HepG2 (cell line): ENCODE data around the gene GSDMA. TPM values are rescaled to one million over a fixed set of nuclear protein-coding genes. Genes with fewer than 3 reads are reported as not detected.

Experiments
- ATAC-seq: fragments of 200-7000 bp; cut with Tn5 transposase; 3 replicates; pipeline ENCODE4 v1.9.1; 2020; ENCODE audit warnings: mild to moderate bottlenecking, moderate library complexity
- BruUV-seq: library from RNA; stranded (reverse); fragments of 400-500 nt; replicated peaks from 2 replicates; lab custom pipeline; 2021; lab: Mats Ljungman, UMichigan
- CTCF ChIA-PET: fragments of 300-600 bp; formaldehyde crosslinking; extraction: SDS; loops from one replicate; lab custom pipeline; 2021; ENCODE audit warnings: low total read pairs, inconsistent platforms, low intra/inter-chr PET ratio; lab: Yijun Ruan, JAX
- POLR2A ChIA-PET: fragments of 350-600 bp; sonication (Branson Sonifier 250); formaldehyde crosslinking; loops from one replicate; lab custom pipeline; 2020; ENCODE audit warnings: antibody characterized with exemption, inconsistent platforms; lab: Yijun Ruan, JAX
- DNase-seq: peaks from one replicate; pipeline ENCODE4 v3.0.0-alpha.2; 2015; ENCODE audit warnings: low spot score
- FAIRE-seq: peaks from 3 replicates; lab custom pipeline; 2011; peaks lifted over from hg19 to GRCh38; lab: Jason Lieb, UNC
- H2AFZ ChIP-seq: one replicate; pipeline ENCODE4 v1.6.1; 2011; ENCODE audit warnings: low read length, inconsistent platforms
- H3K27ac ChIP-seq: fragments of 300-600 bp; 3 replicates; pipeline ENCODE4 v1.8.0; 2011; ENCODE audit warnings: mixed run types, mild to moderate bottlenecking, mixed read lengths, low read length, inconsistent platforms; ENCODE audit not compliant: insufficient read depth; ENCODE audit errors: extremely low read length
- H3K27me3 ChIP-seq, 2 experiments: fragments of 200-600 bp in 1 of 2; 2 replicates in 1 of 2; 3 replicates in 1 of 2; pipeline versions ENCODE4 v1.6.0 to v1.8.0; 2011; ENCODE audit warnings: low read length in 2 of 2, mild to moderate bottlenecking in 2 of 2, moderate library complexity in 2 of 2, inconsistent platforms in 1 of 2; ENCODE audit not compliant: insufficient read depth in 2 of 2, control insufficient read depth in 1 of 2
- H3K36me3 ChIP-seq, 2 experiments: fragments of 200-600 bp in 1 of 2; replicated peaks in 1 of 2; 2 replicates in 1 of 2; 3 replicates in 1 of 2; pipeline versions ENCODE4 v1.5.1 to v1.8.0; 2011; ENCODE audit warnings: low read length in 2 of 2, inconsistent platforms in 1 of 2; ENCODE audit not compliant: insufficient read depth in 2 of 2, control insufficient read depth in 1 of 2
- H3K4me1 ChIP-seq: 2 replicates; pipeline ENCODE4 v1.5.1; 2012; ENCODE audit warnings: low read length, inconsistent platforms; ENCODE audit not compliant: insufficient read depth
- H3K4me2 ChIP-seq: 2 replicates; pipeline ENCODE4 v1.6.0; 2011; ENCODE audit warnings: low read depth, low read length, inconsistent platforms
- H3K4me3 ChIP-seq, 3 experiments: fragments of 200-600 bp in 1 of 3; sonication (generic), shearing (Covaris generic) in 1 of 3; replicated peaks in 1 of 3; 2 replicates each; pipeline ENCODE4 v1.5.1; 2011 to 2016; ENCODE audit warnings: low read length in 3 of 3, inconsistent platforms in 2 of 3, low read depth in 2 of 3, mild to moderate bottlenecking in 2 of 3, control low read depth in 1 of 3, mixed read lengths in 1 of 3; ENCODE audit not compliant: insufficient read depth in 1 of 3
- H3K79me2 ChIP-seq: one replicate; pipeline ENCODE4 v1.6.1; 2011; ENCODE audit warnings: low read length, inconsistent platforms; ENCODE audit not compliant: insufficient read depth
- H3K9ac ChIP-seq: 2 replicates; pipeline ENCODE4 v1.6.0; 2011; ENCODE audit warnings: mild to moderate bottlenecking, low read depth, low read length, inconsistent platforms; ENCODE audit not compliant: insufficient read depth
- H3K9me3 ChIP-seq: 2 replicates; pipeline ENCODE4 v1.5.1; 2012; ENCODE audit warnings: mild to moderate bottlenecking, low read length
- H4K20me1 ChIP-seq: 2 replicates; pipeline ENCODE4 v1.6.0; 2011; ENCODE audit warnings: inconsistent platforms, mild to moderate bottlenecking, low read length, moderate library complexity; ENCODE audit not compliant: insufficient read depth
- AGO2 ChIP-seq: fragments of 200-400 bp; formaldehyde crosslinking; optimal IDR thresholded peaks from 2 replicates; pipeline ENCODE3; 2017; ENCODE audit warnings: mild to moderate bottlenecking, low read depth, low read length, moderate library complexity
- HNRNPLL ChIP-seq: fragments of 200-400 bp; formaldehyde crosslinking; IDR thresholded peaks from 2 replicates; pipeline ENCODE4 v1.6.1; 2017; ENCODE audit warnings: mild to moderate bottlenecking, low read depth, low read length; ENCODE audit not compliant: poor library complexity, severe bottlenecking
- HOXD1 ChIP-seq: sonication (generic); formaldehyde crosslinking; IDR thresholded peaks from 2 replicates; pipeline ENCODE4 v1.5.0; 2020; ENCODE audit warnings: missing genetic modification reagents
- RARA ChIP-seq: IDR thresholded peaks from 2 replicates; pipeline ENCODE4 v1.6.1; 2016; ENCODE audit warnings: missing genetic modification reagents, missing compliant biosample characterization
- ZNF891 ChIP-seq: sonication (generic); formaldehyde crosslinking; IDR thresholded peaks from 2 replicates; pipeline ENCODE4 v1.5.0; 2020; ENCODE audit warnings: mild to moderate bottlenecking, missing genetic modification reagents
- WGBS: methylation state at CpG from one replicate; pipeline ENCODE4 v1.1.6; 2017; ENCODE audit warnings: low lambda C conversion rate; 5-methylcytosine and 5-hydroxymethylcytosine counted together
- in situ Hi-C: cut with HindIII; loops from 2 replicates; pipeline ENCODE4 v1.10.0; 2017; ENCODE audit warnings: low pct_unique_long_range_greater_than_20kb; ENCODE audit not compliant: extremely low pct_ligation_motif_present
- intact Hi-C: fragments of 100-400 bp; cut with micrococcal nuclease; formaldehyde crosslinking; loops from one replicate; pipeline ENCODE4 v1.10.0; 2022; ENCODE audit not compliant: unreplicated experiment
- polyA plus RNA-seq, 8 experiments: library from polyadenylated mRNA; depleted of rRNA in 3 of 8; stranded (reverse) in 7 of 8; unstranded in 1 of 8; fragments of >200 nt; fragmentation: Illumina TruSeq in 4 of 8; extraction: Trizol in 4 of 8; gene quantifications; 2 replicates each; pipeline versions ENCODE4 v1.2.1 to v1.2.3, GENCODE V29; 2011 to 2016; ENCODE audit warnings: low read depth in 4 of 8, missing spikeins in 1 of 8, mixed read lengths in 1 of 8; ENCODE audit not compliant: insufficient read depth in 1 of 8
- total RNA-seq, 5 experiments: library from RNA; depleted of rRNA; stranded (reverse); fragments of >200 nt; fragmentation: Illumina TruSeq; extraction: Trizol; gene quantifications; 2 replicates each; pipeline ENCODE4 v1.2.3, GENCODE V29; 2016; ENCODE audit warnings: low read depth in 1 of 5

GSDMA gene
- total and polyA plus RNA-seq, 2 of the 13 experiments (the other 11 are each of a cell fraction or from before 2014, with no cell fraction given) = not detected

DNA sequence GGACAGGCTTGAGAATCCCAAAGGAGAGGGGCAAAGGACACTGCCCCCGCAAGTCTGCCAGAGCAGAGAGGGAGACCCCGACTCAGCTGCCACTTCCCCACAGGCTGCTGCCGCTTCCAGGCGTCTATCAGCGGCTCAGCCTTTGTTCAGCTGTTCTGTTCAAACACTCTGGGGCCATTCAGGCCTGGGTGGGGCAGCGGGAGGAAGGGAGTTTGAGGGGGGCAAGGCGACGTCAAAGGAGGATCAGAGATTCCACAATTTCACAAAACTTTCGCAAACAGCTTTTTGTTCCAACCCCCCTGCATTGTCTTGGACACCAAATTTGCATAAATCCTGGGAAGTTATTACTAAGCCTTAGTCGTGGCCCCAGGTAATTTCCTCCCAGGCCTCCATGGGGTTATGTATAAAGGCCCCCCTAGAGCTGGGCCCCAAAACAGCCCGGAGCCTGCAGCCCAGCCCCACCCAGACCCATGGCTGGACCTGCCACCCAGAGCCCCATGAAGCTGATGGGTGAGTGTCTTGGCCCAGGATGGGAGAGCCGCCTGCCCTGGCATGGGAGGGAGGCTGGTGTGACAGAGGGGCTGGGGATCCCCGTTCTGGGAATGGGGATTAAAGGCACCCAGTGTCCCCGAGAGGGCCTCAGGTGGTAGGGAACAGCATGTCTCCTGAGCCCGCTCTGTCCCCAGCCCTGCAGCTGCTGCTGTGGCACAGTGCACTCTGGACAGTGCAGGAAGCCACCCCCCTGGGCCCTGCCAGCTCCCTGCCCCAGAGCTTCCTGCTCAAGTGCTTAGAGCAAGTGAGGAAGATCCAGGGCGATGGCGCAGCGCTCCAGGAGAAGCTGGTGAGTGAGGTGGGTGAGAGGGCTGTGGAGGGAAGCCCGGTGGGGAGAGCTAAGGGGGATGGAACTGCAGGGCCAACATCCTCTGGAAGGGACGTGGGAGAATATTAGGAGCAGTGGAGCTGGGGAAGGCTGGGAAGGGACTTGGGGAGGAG lies 52.5 kb downstream of the GSDMA start, which contains the start of gene CSF3 (continued):
- no peak for TF ChIP-seq HOXD1 (CRISPR knock-in tag)
- TF ChIP-seq ZNF891 (CRISPR knock-in tag) = no peak; the same call in 1 of the 2 replicates
- peak; percentile 28; the same call in 1 of the 2 replicates for TF ChIP-seq RARA (CRISPR knock-in tag)

DNA sequence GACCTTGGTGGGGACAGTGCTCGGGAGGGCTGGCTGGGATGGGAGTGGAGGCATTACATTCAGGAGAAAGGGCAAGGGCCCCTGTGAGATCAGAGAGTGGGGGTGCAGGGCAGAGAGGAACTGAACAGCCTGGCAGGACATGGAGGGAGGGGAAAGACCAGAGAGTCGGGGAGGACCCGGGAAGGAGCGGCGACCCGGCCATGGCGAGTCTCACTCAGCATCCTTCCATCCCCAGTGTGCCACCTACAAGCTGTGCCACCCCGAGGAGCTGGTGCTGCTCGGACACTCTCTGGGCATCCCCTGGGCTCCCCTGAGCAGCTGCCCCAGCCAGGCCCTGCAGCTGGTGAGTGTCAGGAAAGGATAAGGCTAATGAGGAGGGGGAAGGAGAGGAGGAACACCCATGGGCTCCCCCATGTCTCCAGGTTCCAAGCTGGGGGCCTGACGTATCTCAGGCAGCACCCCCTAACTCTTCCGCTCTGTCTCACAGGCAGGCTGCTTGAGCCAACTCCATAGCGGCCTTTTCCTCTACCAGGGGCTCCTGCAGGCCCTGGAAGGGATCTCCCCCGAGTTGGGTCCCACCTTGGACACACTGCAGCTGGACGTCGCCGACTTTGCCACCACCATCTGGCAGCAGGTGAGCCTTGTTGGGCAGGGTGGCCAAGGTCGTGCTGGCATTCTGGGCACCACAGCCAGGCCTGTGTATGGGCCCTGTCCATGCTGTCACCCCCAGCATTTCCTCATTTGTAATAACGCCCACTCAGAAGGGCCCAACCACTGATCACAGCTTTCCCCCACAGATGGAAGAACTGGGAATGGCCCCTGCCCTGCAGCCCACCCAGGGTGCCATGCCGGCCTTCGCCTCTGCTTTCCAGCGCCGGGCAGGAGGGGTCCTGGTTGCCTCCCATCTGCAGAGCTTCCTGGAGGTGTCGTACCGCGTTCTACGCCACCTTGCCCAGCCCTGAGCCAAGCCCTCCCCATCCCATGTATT lies 53.5 kb downstream of the GSDMA start:
- Histone ChIP-seq H3K36me3 (peaks cover 12 to 14% of the 10 kb centered on the region in 2 experiments; a peak in 4 of 5 replicates), H3K9me3 (no peaks in the 10 kb centered on the region), H3K79me2 (no peaks in the 10 kb centered on the region), H4K20me1 (no peaks in the 10 kb centered on the region), H3K27me3 (no peaks in the 10 kb centered on the region), H3K4me2 (no peak overlapping the region), H3K4me1 (peaks cover 34% of the 10 kb centered on the region), H3K27ac (no peak overlapping the region), H3K4me3 (no peak overlapping the region), H2AFZ (no peak overlapping the region), H3K9ac (no peak overlapping the region)
- no TSS peak for BruUV-seq
- DNase-seq (no peak), FAIRE-seq (no peak), ATAC-seq (no peak)
- ChIA-PET CTCF (no interaction called here), POLR2A (interaction anchor here (0.6 to 2.6 kb wide), 6 partner anchors 59 to 124 kb away, joined by 3 to 14 read pairs (median 8); partner anchors contain the start of genes CASC3 and NR1D1)
- WGBS = 75% methylated on average over 25 of the region's 26 CpGs
- in situ Hi-C loops (loop anchor here (10.0 kb wide), 1 partner anchor 269 kb away; the partner anchor contains the start of gene CDC6), intact Hi-C loops (loop anchor here (2.0 kb wide), 1 partner anchor 59 kb away; no protein-coding TSS in a partner anchor)
- TF ChIP-seq AGO2 (peak; percentile 25), HNRNPLL (no peak)
